OCI-LY7 (cell line): Measurements from ENCODE around the gene DGAT2. TPM values are rescaled to one million over a fixed set of nuclear protein-coding genes. Genes with fewer than 3 reads are reported as not detected.
A peak's percentile ranks its signal among the peaks of the same experiment; 100 is the strongest.

Experiments used
- BruUV-seq: library from RNA; stranded (reverse); fragments of 400-500 nt; replicated peaks from 2 replicates; lab custom pipeline; 2021; lab: Mats Ljungman, UMichigan
- CTCF ChIA-PET: fragments of 300-600 bp; sonication (Branson Sonifier 250); formaldehyde crosslinking; loops from one replicate; lab custom pipeline; 2022; ENCODE audit warnings: antibody characterized with exemption; ENCODE audit not compliant: unreplicated experiment; lab: Charles Lee
- POLR2A ChIA-PET: fragments of 300-600 bp; sonication (Branson Sonifier 250); formaldehyde crosslinking; loops from one replicate; lab custom pipeline; 2022; ENCODE audit warnings: antibody characterized with exemption; lab: Charles Lee
- DNase-seq: peaks from one replicate; pipeline ENCODE4 v3.0.0-alpha.2; 2015; ENCODE audit warnings: low spot score
- H2AFZ ChIP-seq: fragments of 200-600 bp; sonication (generic), shearing (Covaris generic); 2 replicates; pipeline ENCODE4 v1.6.1; 2014; ENCODE audit warnings: mild to moderate bottlenecking, antibody characterized with exemption, low read length, moderate library complexity
- H3K27ac ChIP-seq: fragments of 200-600 bp; sonication (generic); 2 replicates; pipeline ENCODE4 v1.5.1; 2014; ENCODE audit warnings: mixed run types, low read depth, mild to moderate bottlenecking, moderate library complexity, low read length, inconsistent platforms; ENCODE audit not compliant: poor library complexity, severe bottlenecking
- H3K36me3 ChIP-seq: fragments of 200-600 bp; sonication (generic); 2 replicates; pipeline ENCODE4 v1.6.1; 2014; ENCODE audit warnings: mild to moderate bottlenecking, antibody characterized with exemption, low read length, moderate library complexity, mixed read lengths; ENCODE audit not compliant: insufficient read depth
- H3K4me1 ChIP-seq: fragments of 200-600 bp; sonication (generic); 2 replicates; pipeline ENCODE4 v1.5.1; 2014; ENCODE audit warnings: mild to moderate bottlenecking, low read length; ENCODE audit not compliant: insufficient read depth, poor library complexity, severe bottlenecking
- H3K4me2 ChIP-seq: fragments of 200-600 bp; sonication (generic); 2 replicates; pipeline ENCODE4 v1.6.1; 2014; ENCODE audit warnings: mild to moderate bottlenecking, low read length
- H3K4me3 ChIP-seq: fragments of 200-600 bp; sonication (generic); 2 replicates; pipeline ENCODE4 v1.5.1; 2014; ENCODE audit warnings: mild to moderate bottlenecking, low read depth, low read length; ENCODE audit not compliant: poor library complexity, severe bottlenecking
- H3K79me2 ChIP-seq: fragments of 200-600 bp; sonication (generic); 2 replicates; pipeline ENCODE4 v1.6.1; 2016; ENCODE audit warnings: low read depth, mild to moderate bottlenecking, low read length, moderate library complexity, mixed read lengths; ENCODE audit not compliant: insufficient read depth
- H3K9me2 ChIP-seq: fragments of 200-600 bp; sonication (generic); 2 replicates; pipeline ENCODE4 v1.6.1; 2016; ENCODE audit warnings: mild to moderate bottlenecking, low read length, mixed read lengths; ENCODE audit not compliant: insufficient read depth
- H3K9me3 ChIP-seq: fragments of 200-600 bp; sonication (generic); 2 replicates; pipeline ENCODE4 v1.6.1; 2014; ENCODE audit warnings: mild to moderate bottlenecking, mixed run types, low read length, mixed read lengths
- H4K20me1 ChIP-seq: fragments of 200-600 bp; sonication (generic); 2 replicates; pipeline ENCODE4 v1.6.1; 2014; ENCODE audit warnings: mild to moderate bottlenecking, antibody characterized with exemption, low read length, moderate library complexity, mixed read lengths; ENCODE audit not compliant: insufficient read depth
- EZH2phosphoT487 ChIP-seq: fragments of 200-600 bp; sonication (generic); IDR thresholded peaks from 2 replicates; pipeline ENCODE4 v1.6.1; 2018; ENCODE audit warnings: low read depth, borderline replicate concordance, mild to moderate bottlenecking, mixed run types, antibody characterized with exemption, low read length, moderate library complexity, mixed read lengths
- intact Hi-C: fragments of 100-400 bp; cut with micrococcal nuclease; formaldehyde crosslinking; loops from one replicate; pipeline ENCODE4 v1.10.0; 2022; ENCODE audit not compliant: unreplicated experiment
- total RNA-seq, 2 experiments: library from RNA; depleted of rRNA in 1 of 2; stranded (reverse); fragments of >200 nt in 1 of 2; shearing (Covaris generic) in 1 of 2; gene quantifications; 2 replicates each; pipeline ENCODE4 v1.2.3, GENCODE V29; 2014 to 2022
- TF ChIP-seq, protein P1 (sequence below): fragments of 200-600 bp; sonication (generic); conservative IDR thresholded peaks from 2 replicates; pipeline ENCODE4 v1.5.1; 2014; ENCODE audit warnings: mild to moderate bottlenecking, antibody characterized with exemption, low read length, moderate library complexity, mixed read lengths

The DGAT2 gene
- total RNA-seq, 2 experiments from 2014 or later: 5.6 to 6.5 TPM

DNA sequence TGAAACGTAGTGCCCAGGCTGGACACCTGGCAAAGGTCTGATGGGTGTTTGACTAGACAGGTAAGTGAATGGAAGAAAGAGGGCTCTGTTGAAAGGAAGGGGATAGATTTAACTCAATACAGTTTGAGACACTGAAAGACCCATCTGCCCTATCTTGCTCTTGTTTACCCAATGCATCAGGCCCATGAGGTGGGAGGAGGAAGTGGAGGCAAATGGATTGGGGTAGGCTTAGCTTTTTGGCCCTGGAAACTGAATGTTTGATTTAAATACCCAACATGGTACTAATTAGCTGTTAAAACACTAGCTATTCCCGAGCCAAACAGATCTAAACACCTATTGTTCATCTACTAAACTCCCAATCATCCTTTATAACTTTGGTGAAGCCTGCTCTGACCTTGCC, 42.9 kb downstream of the DGAT2 start:
- peaks cover 45% of the 10 kb centered on the region for H3K4me1 ChIP-seq
- ChIA-PET CTCF (interaction anchor here (2.6 kb wide), 1 partner anchor 10 kb away, joined by 6 read pairs; no protein-coding TSS in a partner anchor), POLR2A (interaction anchor here (1.1 to 3.2 kb wide), 4 partner anchors 40 to 86 kb away, joined by 3 to 12 read pairs (median 4); no protein-coding TSS in a partner anchor)
- no peaks in the 10 kb centered on the region for H3K9me3 ChIP-seq
- H3K79me2 ChIP-seq: peaks cover 11% of the 10 kb centered on the region
- no peak overlapping the region for H3K4me2 ChIP-seq
- H3K27ac ChIP-seq: no peak overlapping the region
- intact Hi-C loops: no loop called here
- no peaks in the 10 kb centered on the region for H4K20me1 ChIP-seq
- peak overlapping the region; percentile 9; the same call in 1 of the 2 replicates for H2AFZ ChIP-seq
- H3K36me3 ChIP-seq: no peaks in the 10 kb centered on the region
- TF ChIP-seq EZH2phosphoT487: no peak
- TF ChIP-seq, protein P1, sequence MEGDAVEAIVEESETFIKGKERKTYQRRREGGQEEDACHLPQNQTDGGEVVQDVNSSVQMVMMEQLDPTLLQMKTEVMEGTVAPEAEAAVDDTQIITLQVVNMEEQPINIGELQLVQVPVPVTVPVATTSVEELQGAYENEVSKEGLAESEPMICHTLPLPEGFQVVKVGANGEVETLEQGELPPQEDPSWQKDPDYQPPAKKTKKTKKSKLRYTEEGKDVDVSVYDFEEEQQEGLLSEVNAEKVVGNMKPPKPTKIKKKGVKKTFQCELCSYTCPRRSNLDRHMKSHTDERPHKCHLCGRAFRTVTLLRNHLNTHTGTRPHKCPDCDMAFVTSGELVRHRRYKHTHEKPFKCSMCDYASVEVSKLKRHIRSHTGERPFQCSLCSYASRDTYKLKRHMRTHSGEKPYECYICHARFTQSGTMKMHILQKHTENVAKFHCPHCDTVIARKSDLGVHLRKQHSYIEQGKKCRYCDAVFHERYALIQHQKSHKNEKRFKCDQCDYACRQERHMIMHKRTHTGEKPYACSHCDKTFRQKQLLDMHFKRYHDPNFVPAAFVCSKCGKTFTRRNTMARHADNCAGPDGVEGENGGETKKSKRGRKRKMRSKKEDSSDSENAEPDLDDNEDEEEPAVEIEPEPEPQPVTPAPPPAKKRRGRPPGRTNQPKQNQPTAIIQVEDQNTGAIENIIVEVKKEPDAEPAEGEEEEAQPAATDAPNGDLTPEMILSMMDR: no peak
- no peak for DNase-seq
- no peaks in the 10 kb centered on the region for H3K9me2 ChIP-seq
- no peak overlapping the region for H3K4me3 ChIP-seq
- no TSS peak for BruUV-seq

DNA sequence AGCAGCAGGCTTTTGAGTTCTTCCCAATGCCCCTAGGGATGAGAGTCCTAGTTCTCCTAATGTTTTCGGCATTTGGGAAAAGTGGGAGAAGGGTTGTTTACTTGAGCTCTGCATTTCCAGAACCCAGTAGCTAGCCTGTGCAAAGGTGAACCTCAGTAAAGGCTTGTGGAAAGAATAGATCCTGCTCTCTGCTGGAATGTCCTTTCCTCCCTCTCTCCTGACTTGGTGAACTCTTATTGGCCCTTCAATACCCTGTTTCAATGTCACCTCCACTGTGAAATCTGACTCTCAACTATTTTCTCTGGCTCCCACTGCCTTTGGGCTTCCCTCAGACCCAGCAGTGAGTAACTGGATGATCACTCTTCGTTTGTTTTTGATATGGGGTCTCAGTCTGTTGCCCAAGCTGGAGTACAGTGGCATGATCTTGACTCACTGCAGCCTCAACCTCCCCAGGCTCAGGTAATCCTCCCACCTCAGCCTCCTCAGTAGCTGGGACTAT, 44.0 kb downstream of the DGAT2 start:
- ChIA-PET POLR2A (interaction anchor here (0.6 to 3.2 kb wide), 6 partner anchors 9 to 82 kb away, joined by 3 to 12 read pairs (median 4); no protein-coding TSS in a partner anchor), CTCF (interaction anchor here (2.6 kb wide), 1 partner anchor 11 kb away, joined by 6 read pairs; no protein-coding TSS in a partner anchor)
- H3K4me3 ChIP-seq: no peak overlapping the region
- H3K4me1 ChIP-seq: peaks cover 41% of the 10 kb centered on the region
- no peak for TF ChIP-seq EZH2phosphoT487
- TF ChIP-seq, protein P1: no peak
- H3K4me2 ChIP-seq: no peak overlapping the region
- H3K79me2 ChIP-seq: peaks cover 22% of the 10 kb centered on the region
- no TSS peak for BruUV-seq
- H3K27ac ChIP-seq: no peak overlapping the region
- H3K36me3 ChIP-seq: no peaks in the 10 kb centered on the region; the same call in 1 of the 2 replicates
- no peaks in the 10 kb centered on the region for H3K9me2 ChIP-seq
- intact Hi-C loops: no loop called here
- DNase-seq: no peak
- H3K9me3 ChIP-seq: no peaks in the 10 kb centered on the region
- H4K20me1 ChIP-seq: no peaks in the 10 kb centered on the region
- no peak overlapping the region for H2AFZ ChIP-seq

GRCh38 chr11:75813124-75813523, 44.5 kb downstream of the DGAT2 start:
- peaks cover 28% of the 10 kb centered on the region for H3K79me2 ChIP-seq
- POLR2A ChIA-PET: interaction anchor here (0.6 to 3.2 kb wide), 5 partner anchors 11 to 102 kb away, joined by 3 to 12 read pairs (median 4); no protein-coding TSS in a partner anchor
- H3K9me2 ChIP-seq: no peaks in the 10 kb centered on the region
- H3K36me3 ChIP-seq: peaks cover 4% of the 10 kb centered on the region; the same call in 1 of the 2 replicates
- no TSS peak for BruUV-seq
- no peak overlapping the region for H3K27ac ChIP-seq
- H3K4me1 ChIP-seq: peaks cover 44% of the 10 kb centered on the region
- no peaks in the 10 kb centered on the region for H3K9me3 ChIP-seq
- peak overlapping the region; percentile 81 for H3K4me2 ChIP-seq
- CTCF ChIA-PET: interaction anchor here (0.5 kb wide), 1 partner anchor 12 kb away, joined by 3 read pairs; no protein-coding TSS in a partner anchor
- DNase-seq: no peak
- H2AFZ ChIP-seq: 0 out of 2 replicates have a peak overlapping the region, but pooled peaks have one; percentile 21
- no peaks in the 10 kb centered on the region for H4K20me1 ChIP-seq
- H3K4me3 ChIP-seq: no peak overlapping the region
- no peak for TF ChIP-seq EZH2phosphoT487
- TF ChIP-seq, protein P1: no peak
- intact Hi-C loops: no loop called here
